GOT3 (cell line): Measurements from ENCODE around the gene FGFR2.
"Not testable (repeated sequence)": the region's sequence is repeated elsewhere in the genome, so short reads cannot be mapped to it uniquely, and the experiment has no call there.

Source experiments
- DNase-seq: peaks from one replicate; lab custom pipeline; 2025; ENCODE audit warnings: mixed read lengths; lab: John Stamatoyannopoulos, UW

Gene FGFR2

GRCh38 chr10:121590772-121591171 lies 7.5 kb downstream of the FGFR2 start:
- no peak for DNase-seq

- no peak for DNase-seq
Observed at GRCh38 chr10:121589553-121589952, 8.7 kb downstream of the FGFR2 start.

- no peak for DNase-seq
Observed at GRCh38 chr10:121583857-121584256, 14.4 kb downstream of the FGFR2 start.

- DNase-seq = no peak
Observed at GRCh38 chr10:121583258-121583657, 15.0 kb downstream of the FGFR2 start.

GRCh38 chr10:121580276-121581116 lies 17.7 kb downstream of the FGFR2 start:
- DNase-seq = no peak

- DNase-seq = no peak
Observed at GRCh38 chr10:121579656-121580055, 18.6 kb downstream of the FGFR2 start.

GRCh38 chr10:121578965-121579364 lies 19.3 kb downstream of the FGFR2 start:
- DNase-seq = no peak

GRCh38 chr10:121578298-121578697 lies 19.9 kb downstream of the FGFR2 start:
- no peak for DNase-seq

GRCh38 chr10:121577568-121577967 lies 20.7 kb downstream of the FGFR2 start:
- no peak for DNase-seq

GRCh38 chr10:121576139-121576538 lies 22.1 kb downstream of the FGFR2 start:
- no peak for DNase-seq

GRCh38 chr10:121574519-121575166 lies 23.6 kb downstream of the FGFR2 start:
- no peak for DNase-seq

- no peak for DNase-seq
Observed at GRCh38 chr10:121573538-121573941, 24.7 kb downstream of the FGFR2 start.

- no peak for DNase-seq
Observed at GRCh38 chr10:121572859-121573537, 25.2 kb downstream of the FGFR2 start.

- no peak for DNase-seq
Observed at GRCh38 chr10:121570315-121570714, 27.9 kb downstream of the FGFR2 start.

GRCh38 chr10:121568275-121568674 lies 30.0 kb downstream of the FGFR2 start:
- no peak for DNase-seq

GRCh38 chr10:121567569-121567968 lies 30.7 kb downstream of the FGFR2 start:
- DNase-seq = no peak

GRCh38 chr10:121566755-121567154 lies 31.5 kb downstream of the FGFR2 start:
- DNase-seq = no peak

- DNase-seq = no peak
Observed at GRCh38 chr10:121559326-121560026, 38.8 kb downstream of the FGFR2 start.

GRCh38 chr10:121558238-121558637 lies 40.0 kb downstream of the FGFR2 start:
- DNase-seq = no peak

GRCh38 chr10:121556918-121557573 lies 41.2 kb downstream of the FGFR2 start:
- no peak for DNase-seq

GRCh38 chr10:121556455-121556854 lies 41.8 kb downstream of the FGFR2 start:
- DNase-seq = no peak

GRCh38 chr10:121554916-121555315 lies 43.3 kb downstream of the FGFR2 start:
- DNase-seq = not testable (repeated sequence)
